GM12891 (cell line): ENCODE measurements around the gene TEX38.
"Not testable (repeated sequence)": the region's sequence is repeated elsewhere in the genome, so short reads cannot be mapped to it uniquely, and the experiment has no call there.

Experiments
- DNase-seq: peaks from one replicate; pipeline ENCODE4 v3.0.0; 2011; ENCODE audit warnings: low spot score; ENCODE audit not compliant: insufficient read length
- FAIRE-seq: peaks from 2 replicates; lab custom pipeline; 2011; peaks lifted over from hg19 to GRCh38; lab: Jason Lieb, UNC
- PAX5 ChIP-seq: IDR thresholded peaks from 2 replicates; pipeline ENCODE4 v1.6.1; 2011; ENCODE audit warnings: low read length, moderate library complexity, mild to moderate bottlenecking; ENCODE audit not compliant: insufficient read depth, severe bottlenecking
- POLR2A ChIP-seq: IDR thresholded peaks from 2 replicates; pipeline ENCODE4 v1.6.1; 2011; ENCODE audit warnings: low read depth, low read length, control low read depth
- POLR2AphosphoS5 ChIP-seq: IDR thresholded peaks from 2 replicates; pipeline ENCODE4 v1.6.1; 2011; ENCODE audit warnings: low read depth, low read length, control low read depth
- POU2F2 ChIP-seq: IDR thresholded peaks from 2 replicates; pipeline ENCODE4 v1.6.1; 2011; ENCODE audit warnings: low read depth, mild to moderate bottlenecking, control low read depth, low read length, moderate library complexity
- SPI1 ChIP-seq: IDR thresholded peaks from 2 replicates; pipeline ENCODE4 v1.6.1; 2011; ENCODE audit warnings: low read depth, low read length, control low read depth
- TAF1 ChIP-seq: IDR thresholded peaks from 2 replicates; pipeline ENCODE4 v1.6.1; 2011; ENCODE audit warnings: low read depth, low read length, control low read depth

The TEX38 gene

GRCh38 chr1:46643368-46643775 lies 28.3 kb upstream of the TEX38 start:
- DNase-seq, result no peak
- TF ChIP-seq POU2F2 (no peak), POLR2A (no peak), SPI1 (no peak), TAF1 (no peak), PAX5 (no peak), POLR2AphosphoS5 (no peak)
- no peak for FAIRE-seq

- FAIRE-seq, result no peak
- DNase-seq, result no peak
- no peak for TF ChIP-seq SPI1
- TF ChIP-seq TAF1, result no peak
- TF ChIP-seq POU2F2, result no peak
- no peak for TF ChIP-seq POLR2A
- no peak for TF ChIP-seq PAX5
- no peak for TF ChIP-seq POLR2AphosphoS5
Measured at GRCh38 chr1:46645815-46646214, 25.8 kb upstream of the TEX38 start.

GRCh38 chr1:46646331-46646730 lies 25.3 kb upstream of the TEX38 start:
- FAIRE-seq, result no peak
- no peak for DNase-seq
- TF ChIP-seq POLR2A (no peak), POU2F2 (no peak), POLR2AphosphoS5 (no peak), TAF1 (no peak), PAX5 (no peak)

GRCh38 chr1:46646844-46647243 lies 24.8 kb upstream of the TEX38 start:
- TF ChIP-seq POLR2AphosphoS5, result no peak
- no peak for TF ChIP-seq TAF1
- TF ChIP-seq SPI1, result no peak
- TF ChIP-seq POLR2A, result no peak
- TF ChIP-seq PAX5, result no peak
- no peak for TF ChIP-seq POU2F2
- no peak for FAIRE-seq
- no peak for DNase-seq

- FAIRE-seq, result no peak
- TF ChIP-seq TAF1 (no peak), PAX5 (no peak), POLR2A (no peak), POLR2AphosphoS5 (no peak), SPI1 (no peak), POU2F2 (no peak)
- no peak for DNase-seq
Measured at GRCh38 chr1:46647611-46648010, 24.0 kb upstream of the TEX38 start.

- TF ChIP-seq POLR2AphosphoS5 (no peak), SPI1 (no peak), POU2F2 (no peak), TAF1 (no peak), POLR2A (no peak), PAX5 (no peak)
- no peak for FAIRE-seq
- DNase-seq, result no peak
Measured at GRCh38 chr1:46649764-46650163, 21.9 kb upstream of the TEX38 start.

GRCh38 chr1:46650491-46650890 lies 21.2 kb upstream of the TEX38 start:
- TF ChIP-seq POLR2AphosphoS5, result no peak
- TF ChIP-seq POU2F2, result no peak
- TF ChIP-seq POLR2A, result no peak
- no peak for TF ChIP-seq TAF1
- TF ChIP-seq PAX5, result no peak
- TF ChIP-seq SPI1, result no peak
- no peak for FAIRE-seq
- DNase-seq, result no peak

GRCh38 chr1:46651152-46651551 lies 20.5 kb upstream of the TEX38 start:
- DNase-seq, FAIRE-seq: not testable (repeated sequence)

GRCh38 chr1:46652321-46653100 lies 19.1 kb upstream of the TEX38 start:
- no peak for FAIRE-seq
- TF ChIP-seq SPI1 (no peak), POLR2AphosphoS5 (no peak), POU2F2 (no peak), PAX5 (no peak), TAF1 (no peak), POLR2A (no peak)
- DNase-seq, result no peak
